GM21825 (cell line): ENCODE results near the gene USP30.

Experiments used
- ATAC-seq: cut with Tn5 transposase; IDR thresholded peaks from one replicate; pipeline ENCODE4 v1.9.1; 2021; ENCODE audit warnings: mild to moderate bottlenecking, moderate library complexity; ENCODE audit not compliant: unreplicated experiment

USP30 gene

GRCh38 chr12:109121346-109121880 is 69.0 kb downstream of the USP30 start:
- no peak for ATAC-seq

DNA sequence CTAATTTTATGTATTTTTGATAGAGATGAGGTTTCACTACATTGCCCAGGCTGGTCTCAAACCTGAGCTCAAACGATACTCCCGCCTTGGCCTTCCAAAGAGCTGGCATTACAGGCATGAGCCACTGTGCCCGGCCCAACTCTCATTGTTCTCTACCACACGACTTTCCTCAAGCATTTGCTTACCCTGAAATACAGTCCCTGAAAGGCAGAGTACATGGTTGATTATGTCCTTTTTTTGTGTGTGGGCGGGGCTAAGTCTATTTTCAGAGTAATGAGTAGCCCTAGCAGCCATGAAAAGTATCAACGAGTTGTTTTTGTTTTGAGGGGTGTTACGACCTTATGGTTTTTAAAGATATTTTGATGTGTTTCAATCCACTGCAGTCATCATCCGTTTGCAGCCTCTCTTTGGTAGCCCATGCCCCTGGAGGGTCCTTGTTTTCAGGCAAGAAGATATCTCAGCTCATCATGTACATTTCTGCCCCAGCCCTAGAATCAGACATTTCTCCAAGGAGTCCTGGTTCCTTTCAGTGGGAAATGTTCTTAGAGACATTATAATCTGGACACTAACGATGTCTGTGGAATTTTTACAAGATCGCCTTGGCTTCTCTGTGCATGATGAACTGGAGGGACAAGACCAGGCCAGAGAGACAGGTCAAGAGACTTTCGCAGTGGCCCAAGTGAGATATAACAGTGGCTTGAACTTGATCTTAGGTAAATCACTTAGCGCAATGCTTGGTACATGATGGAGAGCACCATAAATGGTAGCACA is 72.7 kb downstream of the USP30 start:
- ATAC-seq: no peak

- ATAC-seq: no peak
Observed at GRCh38 chr12:109125791-109126190, 73.4 kb downstream of the USP30 start.

- no peak for ATAC-seq
Observed at GRCh38 chr12:109126784-109127183, 74.4 kb downstream of the USP30 start.

GRCh38 chr12:109127533-109128242 is 75.3 kb downstream of the USP30 start:
- ATAC-seq: no peak

- no peak for ATAC-seq
Observed at GRCh38 chr12:109130297-109131153, 78.1 kb downstream of the USP30 start.

DNA sequence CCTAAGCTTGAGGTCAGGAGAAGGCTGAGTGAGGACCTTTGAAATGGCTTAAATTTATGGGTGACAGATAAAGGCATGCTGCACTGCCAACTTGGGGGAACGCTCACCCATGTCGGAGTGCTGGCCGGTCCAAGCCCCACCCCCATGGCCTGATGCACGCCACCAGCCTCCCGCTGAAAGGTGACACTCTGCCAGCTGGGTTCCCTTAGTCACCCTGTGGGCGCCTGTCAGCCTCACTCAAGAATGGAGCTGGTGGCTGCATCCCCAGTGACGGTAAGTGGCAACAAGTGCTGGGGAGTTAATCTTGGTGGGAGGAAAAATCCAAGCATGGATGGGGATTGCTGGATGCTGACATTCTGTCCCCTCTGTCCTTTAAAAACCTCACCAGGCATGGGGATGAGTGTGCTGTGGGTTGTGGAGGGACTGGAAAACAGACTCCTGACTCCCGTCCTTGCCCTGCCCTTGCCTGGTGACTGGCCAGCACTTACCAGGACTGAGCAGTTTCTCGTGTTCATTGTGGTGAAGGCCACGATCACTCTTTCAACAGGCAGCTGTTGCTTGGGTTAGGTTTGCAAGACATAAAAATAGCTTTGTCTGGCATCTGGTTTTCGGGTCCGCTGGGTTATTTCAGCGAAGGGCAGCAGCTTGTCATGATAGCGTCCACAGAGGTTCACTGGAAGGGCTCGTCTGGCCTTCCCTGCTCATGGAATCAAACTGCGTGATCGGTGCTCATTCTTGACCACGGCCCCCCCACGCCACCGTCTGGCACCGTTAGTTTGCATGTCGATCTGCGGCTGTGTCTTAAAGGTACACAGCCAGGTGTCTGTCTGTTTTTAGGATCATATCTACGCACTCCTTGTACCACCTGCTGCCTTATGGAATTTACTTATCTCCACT is 79.0 kb downstream of the USP30 start:
- no peak for ATAC-seq

DNA sequence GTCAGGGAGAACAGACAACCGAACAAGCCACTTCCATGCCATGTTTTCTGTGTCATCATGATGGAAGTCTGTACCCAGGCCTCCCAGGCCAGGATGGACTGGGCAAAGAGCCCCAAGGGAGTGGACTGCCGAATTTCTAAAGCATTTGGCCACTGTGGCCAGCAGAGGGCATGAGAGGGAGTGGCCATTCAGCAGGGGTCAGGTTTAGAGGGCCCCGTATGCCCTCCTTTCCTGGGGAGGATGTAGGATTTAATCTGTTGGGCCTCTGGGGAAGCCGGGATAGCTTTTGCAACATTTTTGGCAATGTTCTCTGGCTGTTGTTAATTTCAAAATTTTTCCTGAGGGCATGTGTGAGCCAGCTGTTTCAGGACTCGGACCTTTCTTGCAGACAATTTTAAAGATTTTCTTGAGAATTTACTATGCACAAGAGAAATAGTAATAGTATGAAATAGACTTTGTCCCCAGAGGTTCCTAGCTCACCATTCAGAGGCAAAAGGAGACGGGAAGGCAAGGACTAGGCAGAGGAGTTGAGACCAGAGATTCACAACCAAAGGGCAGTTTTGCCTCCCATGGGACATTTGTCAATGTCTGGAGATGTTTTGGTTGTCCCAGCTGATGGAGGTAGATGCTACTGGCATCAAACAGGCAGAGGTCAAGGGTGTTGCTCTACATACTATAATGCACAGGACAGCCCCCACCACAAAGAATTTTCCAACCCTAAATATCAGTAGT is 82.0 kb downstream of the USP30 start:
- ATAC-seq: no peak

- ATAC-seq: no peak
Observed at GRCh38 chr12:109137055-109137454, 84.7 kb downstream of the USP30 start.
